HepG2 (cell line): ENCODE measurements around the gene CCDC148. TPM values are rescaled to one million over a fixed set of nuclear protein-coding genes. Genes with fewer than 3 reads are reported as not detected.
A peak's percentile ranks its signal among the peaks of the same experiment; 100 is the strongest.

ENCODE experiments used
- CBX2 ChIP-seq, 2 experiments: fragments of 200-600 bp in 1 of 2; sonication (generic); formaldehyde crosslinking in 1 of 2; IDR thresholded peaks; 2 replicates each; pipeline versions ENCODE4 v1.7.0 to v1.8.1; 2018 to 2022; ENCODE audit warnings: low read depth in 2 of 2, low read length in 1 of 2, mild to moderate bottlenecking in 1 of 2, missing genetic modification reagents in 1 of 2
- GTF3A ChIP-seq: sonication (generic); formaldehyde crosslinking; conservative IDR thresholded peaks from 2 replicates; pipeline ENCODE4 v1.4.0; 2020; ENCODE audit warnings: mild to moderate bottlenecking, missing genetic modification reagents
- HNRNPLL ChIP-seq: fragments of 200-400 bp; formaldehyde crosslinking; IDR thresholded peaks from 2 replicates; pipeline ENCODE4 v1.6.1; 2017; ENCODE audit warnings: mild to moderate bottlenecking, low read depth, low read length; ENCODE audit not compliant: poor library complexity, severe bottlenecking
- MYC ChIP-seq: sonication (generic); formaldehyde crosslinking; IDR thresholded peaks from 2 replicates; pipeline ENCODE4 v1.9.0; 2021; ENCODE audit warnings: missing genetic modification reagents, borderline replicate concordance
- PHF21A ChIP-seq: sonication (generic); formaldehyde crosslinking; IDR thresholded peaks from 2 replicates; pipeline ENCODE4 v1.5.0; 2020; ENCODE audit warnings: mild to moderate bottlenecking, missing genetic modification reagents
- RFX3 ChIP-seq: IDR thresholded peaks from 2 replicates; pipeline ENCODE4 v1.6.1; 2016; ENCODE audit warnings: missing biosample characterization, missing genetic modification reagents
- YEATS4 ChIP-seq: sonication (generic); formaldehyde crosslinking; IDR thresholded peaks from 2 replicates; pipeline ENCODE4 v1.4.0; 2020; ENCODE audit warnings: missing genetic modification reagents, borderline replicate concordance
- ZFP1 ChIP-seq: IDR thresholded peaks from 2 replicates; pipeline ENCODE4 v1.6.1; 2016
- ZFP36 ChIP-seq: fragments of 150-350 bp; IDR thresholded peaks from 2 replicates; pipeline ENCODE4 v1.6.1; 2018; ENCODE audit warnings: borderline replicate concordance, low read length, low read depth; ENCODE audit not compliant: partially characterized antibody
- ZKSCAN5 ChIP-seq: sonication (generic); formaldehyde crosslinking; IDR thresholded peaks from 2 replicates; pipeline ENCODE4 v1.5.1; 2020; ENCODE audit warnings: mild to moderate bottlenecking, missing genetic modification reagents
- ZMYM2 ChIP-seq: sonication (generic); formaldehyde crosslinking; IDR thresholded peaks from 2 replicates; pipeline ENCODE4 v1.8.0; 2022; ENCODE audit warnings: mild to moderate bottlenecking, missing genetic modification reagents
- ZNF264 ChIP-seq: sonication (generic); formaldehyde crosslinking; IDR thresholded peaks from 2 replicates; pipeline ENCODE4 v1.4.0; 2020; ENCODE audit warnings: missing genetic modification reagents
- ZNF605 ChIP-seq: sonication (generic); formaldehyde crosslinking; IDR thresholded peaks from 2 replicates; pipeline ENCODE4 v1.8.0; 2022; ENCODE audit warnings: mild to moderate bottlenecking, missing genetic modification reagents
- ZNF629 ChIP-seq: sonication (generic); formaldehyde crosslinking; conservative IDR thresholded peaks from 2 replicates; pipeline ENCODE4 v1.5.0; 2020; ENCODE audit warnings: missing genetic modification reagents
- ZNF713 ChIP-seq: sonication (generic); formaldehyde crosslinking; IDR thresholded peaks from 2 replicates; pipeline ENCODE4 v1.4.0; 2020; ENCODE audit warnings: mild to moderate bottlenecking, missing genetic modification reagents
- ZNF879 ChIP-seq: sonication (generic); formaldehyde crosslinking; IDR thresholded peaks from 2 replicates; pipeline ENCODE4 v1.8.1; 2023; ENCODE audit warnings: missing genetic modification reagents
- polyA plus RNA-seq, 8 experiments: library from polyadenylated mRNA; depleted of rRNA in 3 of 8; stranded (reverse) in 7 of 8; unstranded in 1 of 8; fragments of >200 nt; fragmentation: Illumina TruSeq in 4 of 8; extraction: Trizol in 4 of 8; gene quantifications; 2 replicates each; pipeline versions ENCODE4 v1.2.1 to v1.2.3, GENCODE V29; 2011 to 2016; ENCODE audit warnings: low read depth in 4 of 8, missing spikeins in 1 of 8, mixed read lengths in 1 of 8; ENCODE audit not compliant: insufficient read depth in 1 of 8
- total RNA-seq, 5 experiments: library from RNA; depleted of rRNA; stranded (reverse); fragments of >200 nt; fragmentation: Illumina TruSeq; extraction: Trizol; gene quantifications; 2 replicates each; pipeline ENCODE4 v1.2.3, GENCODE V29; 2016; ENCODE audit warnings: low read depth in 1 of 5
- TF ChIP-seq, protein P1 (sequence below): sonication (generic); formaldehyde crosslinking; IDR thresholded peaks from 2 replicates; pipeline ENCODE4 v1.4.0; 2020; ENCODE audit warnings: missing genetic modification reagents, borderline replicate concordance
- TF ChIP-seq, protein P2 (sequence below): sonication (generic); formaldehyde crosslinking; IDR thresholded peaks from 2 replicates; pipeline ENCODE4 v1.4.0; 2020; ENCODE audit warnings: missing genetic modification reagents
- TF ChIP-seq, protein P3 (sequence below): sonication (generic); formaldehyde crosslinking; IDR thresholded peaks from 2 replicates; pipeline ENCODE4 v1.8.1; 2023; ENCODE audit warnings: mild to moderate bottlenecking, inconsistent platforms, moderate library complexity, missing genetic modification reagents, borderline replicate concordance
- TF ChIP-seq, protein P4 (sequence below): sonication (generic); formaldehyde crosslinking; conservative IDR thresholded peaks from 2 replicates; pipeline ENCODE4 v1.4.0; 2020; ENCODE audit warnings: missing genetic modification reagents
- TF ChIP-seq, protein P5 (sequence below): sonication (generic); formaldehyde crosslinking; IDR thresholded peaks from 2 replicates; pipeline ENCODE4 v1.8.1; 2022; ENCODE audit warnings: low read depth, mild to moderate bottlenecking, missing genetic modification reagents

The CCDC148 gene
- total and polyA plus RNA-seq, 2 of the 13 experiments (the other 11 are each of a cell fraction or from before 2014, with no cell fraction given): 0.30 to 0.49 TPM

DNA sequence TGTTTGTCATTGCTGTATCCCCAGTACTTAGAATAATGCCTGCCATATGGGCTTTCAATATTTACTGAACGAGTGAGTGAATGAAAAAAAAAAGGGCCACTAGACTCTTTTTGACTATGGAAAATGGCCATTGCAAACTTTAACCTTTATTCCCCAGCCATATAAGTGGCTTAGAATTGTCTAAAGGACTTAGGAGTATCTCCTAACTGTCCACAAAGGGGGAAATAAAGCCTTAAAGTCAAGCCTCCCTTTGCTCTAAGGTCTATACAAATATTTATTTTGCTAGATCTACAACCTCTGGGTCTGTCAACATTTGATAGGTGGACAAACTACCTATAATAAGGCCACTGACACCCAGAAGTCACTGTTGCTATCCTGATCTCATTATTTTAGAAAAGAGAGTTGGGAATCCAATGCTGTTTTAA is 329.2 kb downstream of the CCDC148 start (continued):
- peak; percentile 82 for TF ChIP-seq PHF21A (CRISPR knock-in tag)
- TF ChIP-seq RFX3 (CRISPR knock-in tag): no peak
- no peak for TF ChIP-seq GTF3A (CRISPR knock-in tag)
- TF ChIP-seq ZNF629 (CRISPR knock-in tag): no peak; the same call in 1 of the 2 replicates
- TF ChIP-seq ZNF605: no peak
- no peak for TF ChIP-seq ZKSCAN5 (CRISPR knock-in tag)
- no peak for TF ChIP-seq MYC
- 0 out of 2 replicates have a peak, but pooled peaks have one; percentile 2 for TF ChIP-seq YEATS4 (CRISPR knock-in tag)
- no peak for TF ChIP-seq ZNF713 (CRISPR knock-in tag)
- TF ChIP-seq, protein P1, sequence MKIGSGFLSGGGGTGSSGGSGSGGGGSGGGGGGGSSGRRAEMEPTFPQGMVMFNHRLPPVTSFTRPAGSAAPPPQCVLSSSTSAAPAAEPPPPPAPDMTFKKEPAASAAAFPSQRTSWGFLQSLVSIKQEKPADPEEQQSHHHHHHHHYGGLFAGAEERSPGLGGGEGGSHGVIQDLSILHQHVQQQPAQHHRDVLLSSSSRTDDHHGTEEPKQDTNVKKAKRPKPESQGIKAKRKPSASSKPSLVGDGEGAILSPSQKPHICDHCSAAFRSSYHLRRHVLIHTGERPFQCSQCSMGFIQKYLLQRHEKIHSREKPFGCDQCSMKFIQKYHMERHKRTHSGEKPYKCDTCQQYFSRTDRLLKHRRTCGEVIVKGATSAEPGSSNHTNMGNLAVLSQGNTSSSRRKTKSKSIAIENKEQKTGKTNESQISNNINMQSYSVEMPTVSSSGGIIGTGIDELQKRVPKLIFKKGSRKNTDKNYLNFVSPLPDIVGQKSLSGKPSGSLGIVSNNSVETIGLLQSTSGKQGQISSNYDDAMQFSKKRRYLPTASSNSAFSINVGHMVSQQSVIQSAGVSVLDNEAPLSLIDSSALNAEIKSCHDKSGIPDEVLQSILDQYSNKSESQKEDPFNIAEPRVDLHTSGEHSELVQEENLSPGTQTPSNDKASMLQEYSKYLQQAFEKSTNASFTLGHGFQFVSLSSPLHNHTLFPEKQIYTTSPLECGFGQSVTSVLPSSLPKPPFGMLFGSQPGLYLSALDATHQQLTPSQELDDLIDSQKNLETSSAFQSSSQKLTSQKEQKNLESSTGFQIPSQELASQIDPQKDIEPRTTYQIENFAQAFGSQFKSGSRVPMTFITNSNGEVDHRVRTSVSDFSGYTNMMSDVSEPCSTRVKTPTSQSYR (CRISPR knock-in tag): no peak
- TF ChIP-seq, protein P2, sequence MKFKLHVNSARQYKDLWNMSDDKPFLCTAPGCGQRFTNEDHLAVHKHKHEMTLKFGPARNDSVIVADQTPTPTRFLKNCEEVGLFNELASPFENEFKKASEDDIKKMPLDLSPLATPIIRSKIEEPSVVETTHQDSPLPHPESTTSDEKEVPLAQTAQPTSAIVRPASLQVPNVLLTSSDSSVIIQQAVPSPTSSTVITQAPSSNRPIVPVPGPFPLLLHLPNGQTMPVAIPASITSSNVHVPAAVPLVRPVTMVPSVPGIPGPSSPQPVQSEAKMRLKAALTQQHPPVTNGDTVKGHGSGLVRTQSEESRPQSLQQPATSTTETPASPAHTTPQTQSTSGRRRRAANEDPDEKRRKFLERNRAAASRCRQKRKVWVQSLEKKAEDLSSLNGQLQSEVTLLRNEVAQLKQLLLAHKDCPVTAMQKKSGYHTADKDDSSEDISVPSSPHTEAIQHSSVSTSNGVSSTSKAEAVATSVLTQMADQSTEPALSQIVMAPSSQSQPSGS (CRISPR knock-in tag): no peak
- TF ChIP-seq, protein P3, sequence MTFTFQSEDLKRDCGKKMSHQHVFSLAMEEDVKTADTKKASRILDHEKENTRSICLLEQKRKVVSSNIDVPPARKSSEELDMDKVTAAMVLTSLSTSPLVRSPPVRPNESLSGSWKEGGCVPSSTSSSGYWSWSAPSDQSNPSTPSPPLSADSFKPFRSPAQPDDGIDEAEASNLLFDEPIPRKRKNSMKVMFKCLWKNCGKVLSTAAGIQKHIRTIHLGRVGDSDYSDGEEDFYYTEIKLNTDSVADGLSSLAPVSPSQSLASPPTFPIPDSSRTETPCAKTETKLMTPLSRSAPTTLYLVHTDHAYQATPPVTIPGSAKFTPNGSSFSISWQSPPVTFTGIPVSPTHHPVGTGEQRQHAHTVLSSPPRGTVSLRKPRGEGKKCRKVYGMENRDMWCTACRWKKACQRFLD (CRISPR knock-in tag): no peak
- no peak for TF ChIP-seq ZFP36
- no peak for TF ChIP-seq ZMYM2
- no peak for TF ChIP-seq CBX2 (IDR thresholded peaks at IDR 0.05; ENCODE audit: low read depth, low read length)
- no peak for TF ChIP-seq CBX2 (CRISPR knock-in tag; IDR thresholded peaks at IDR 0.05; ENCODE audit: low read depth)
- 0 out of 2 replicates have a peak, but pooled peaks have one; percentile 54 for TF ChIP-seq ZNF264 (CRISPR knock-in tag)
- no peak for TF ChIP-seq ZNF879 (CRISPR knock-in tag)
- TF ChIP-seq, protein P4, sequence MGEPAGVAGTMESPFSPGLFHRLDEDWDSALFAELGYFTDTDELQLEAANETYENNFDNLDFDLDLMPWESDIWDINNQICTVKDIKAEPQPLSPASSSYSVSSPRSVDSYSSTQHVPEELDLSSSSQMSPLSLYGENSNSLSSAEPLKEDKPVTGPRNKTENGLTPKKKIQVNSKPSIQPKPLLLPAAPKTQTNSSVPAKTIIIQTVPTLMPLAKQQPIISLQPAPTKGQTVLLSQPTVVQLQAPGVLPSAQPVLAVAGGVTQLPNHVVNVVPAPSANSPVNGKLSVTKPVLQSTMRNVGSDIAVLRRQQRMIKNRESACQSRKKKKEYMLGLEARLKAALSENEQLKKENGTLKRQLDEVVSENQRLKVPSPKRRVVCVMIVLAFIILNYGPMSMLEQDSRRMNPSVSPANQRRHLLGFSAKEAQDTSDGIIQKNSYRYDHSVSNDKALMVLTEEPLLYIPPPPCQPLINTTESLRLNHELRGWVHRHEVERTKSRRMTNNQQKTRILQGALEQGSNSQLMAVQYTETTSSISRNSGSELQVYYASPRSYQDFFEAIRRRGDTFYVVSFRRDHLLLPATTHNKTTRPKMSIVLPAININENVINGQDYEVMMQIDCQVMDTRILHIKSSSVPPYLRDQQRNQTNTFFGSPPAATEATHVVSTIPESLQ: no peak
- TF ChIP-seq, protein P5, sequence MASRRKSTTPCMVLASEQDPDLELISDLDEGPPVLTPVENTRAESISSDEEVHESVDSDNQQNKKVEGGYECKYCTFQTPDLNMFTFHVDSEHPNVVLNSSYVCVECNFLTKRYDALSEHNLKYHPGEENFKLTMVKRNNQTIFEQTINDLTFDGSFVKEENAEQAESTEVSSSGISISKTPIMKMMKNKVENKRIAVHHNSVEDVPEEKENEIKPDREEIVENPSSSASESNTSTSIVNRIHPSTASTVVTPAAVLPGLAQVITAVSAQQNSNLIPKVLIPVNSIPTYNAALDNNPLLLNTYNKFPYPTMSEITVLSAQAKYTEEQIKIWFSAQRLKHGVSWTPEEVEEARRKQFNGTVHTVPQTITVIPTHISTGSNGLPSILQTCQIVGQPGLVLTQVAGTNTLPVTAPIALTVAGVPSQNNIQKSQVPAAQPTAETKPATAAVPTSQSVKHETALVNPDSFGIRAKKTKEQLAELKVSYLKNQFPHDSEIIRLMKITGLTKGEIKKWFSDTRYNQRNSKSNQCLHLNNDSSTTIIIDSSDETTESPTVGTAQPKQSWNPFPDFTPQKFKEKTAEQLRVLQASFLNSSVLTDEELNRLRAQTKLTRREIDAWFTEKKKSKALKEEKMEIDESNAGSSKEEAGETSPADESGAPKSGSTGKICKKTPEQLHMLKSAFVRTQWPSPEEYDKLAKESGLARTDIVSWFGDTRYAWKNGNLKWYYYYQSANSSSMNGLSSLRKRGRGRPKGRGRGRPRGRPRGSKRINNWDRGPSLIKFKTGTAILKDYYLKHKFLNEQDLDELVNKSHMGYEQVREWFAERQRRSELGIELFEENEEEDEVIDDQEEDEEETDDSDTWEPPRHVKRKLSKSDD (CRISPR knock-in tag): no peak
- TF ChIP-seq ZFP1: no peak
- TF ChIP-seq HNRNPLL: no peak
